ENCODE measurements around the gene NAALADL2. TPM values are rescaled to one million over a fixed set of nuclear protein-coding genes. Genes with fewer than 3 reads are reported as not detected.

NAALADL2 gene
- total and polyA plus RNA-seq, 2 of the 13 experiments (the other 11 are each of a cell fraction or from before 2014, with no cell fraction given), result 0.08 TPM; not detected in 1

DNA sequence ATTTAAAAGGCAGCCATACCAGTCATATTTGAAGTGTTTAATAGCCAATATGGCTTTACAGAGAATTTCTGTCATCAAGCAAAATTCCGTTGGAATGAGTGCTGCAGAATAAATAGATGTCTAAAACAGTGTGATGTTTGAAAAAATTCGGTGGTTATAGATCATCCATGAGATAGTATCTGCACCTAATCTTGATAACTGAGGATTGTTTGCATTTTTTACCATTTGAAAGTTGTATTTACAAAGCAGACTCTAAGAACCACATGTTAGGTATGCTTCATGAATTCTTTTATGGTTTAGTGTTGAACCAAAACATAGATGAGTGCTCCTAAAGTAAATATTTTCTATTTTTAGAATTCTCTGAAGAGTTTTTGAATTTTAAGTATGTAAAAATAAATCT, 476.1 kb downstream of the NAALADL2 start:
- H3K4me1 ChIP-seq (ENCODE audit: insufficient read depth, low read length), result no peaks in the 10 kb centered on the region

More for the DNA sequence above, 476.1 kb downstream of the NAALADL2 start:
- H2AFZ ChIP-seq (ENCODE audit: low read length), result no peak overlapping the region
- H3K9me3 ChIP-seq (ENCODE audit: low read length), result no peaks in the 10 kb centered on the region
- CTCF ChIA-PET (ENCODE audit: low intra/inter-chr PET ratio, low total read pairs), result no interaction called here
- 0% methylated on average over 2 of the region's 2 CpGs for WGBS (ENCODE audit: low lambda C conversion rate)
- no peak overlapping the region for H3K27ac ChIP-seq (ENCODE audit: extremely low read length, insufficient read depth, low read length)
- H3K9ac ChIP-seq (ENCODE audit: insufficient read depth, low read depth, low read length), result no peak overlapping the region
- intact Hi-C loops (cut with micrococcal nuclease; ENCODE audit: unreplicated experiment) (no loop called here), in situ Hi-C loops (cut with HindIII; ENCODE audit: extremely low pct_ligation_motif_present, low pct_unique_long_range_greater_than_20kb) (no loop called here)
- FAIRE-seq (no peak), ATAC-seq (no peak), DNase-seq (ENCODE audit: low spot score) (no peak)
- H3K4me3 ChIP-seq (replicated peaks in 1 of 3; ENCODE audit: insufficient read depth in 1 of 3, low read depth in 2 of 3, low read length in 3 of 3), result no peak overlapping the region
- H3K4me2 ChIP-seq (ENCODE audit: low read depth, low read length), result no peak overlapping the region
- TF ChIP-seq, protein P1, sequence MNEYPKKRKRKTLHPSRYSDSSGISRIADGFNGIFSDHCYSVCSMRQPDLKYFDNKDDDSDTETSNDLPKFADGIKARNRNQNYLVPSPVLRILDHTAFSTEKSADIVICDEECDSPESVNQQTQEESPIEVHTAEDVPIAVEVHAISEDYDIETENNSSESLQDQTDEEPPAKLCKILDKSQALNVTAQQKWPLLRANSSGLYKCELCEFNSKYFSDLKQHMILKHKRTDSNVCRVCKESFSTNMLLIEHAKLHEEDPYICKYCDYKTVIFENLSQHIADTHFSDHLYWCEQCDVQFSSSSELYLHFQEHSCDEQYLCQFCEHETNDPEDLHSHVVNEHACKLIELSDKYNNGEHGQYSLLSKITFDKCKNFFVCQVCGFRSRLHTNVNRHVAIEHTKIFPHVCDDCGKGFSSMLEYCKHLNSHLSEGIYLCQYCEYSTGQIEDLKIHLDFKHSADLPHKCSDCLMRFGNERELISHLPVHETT (CRISPR knock-in tag; conservative IDR thresholded peaks at IDR 0.05), result no peak
- TF ChIP-seq BCL6 (CRISPR knock-in tag; IDR thresholded peaks at IDR 0.05) (no peak), ZNF777 (CRISPR knock-in tag; IDR thresholded peaks at IDR 0.05) (no peak), YEATS4 (CRISPR knock-in tag; IDR thresholded peaks at IDR 0.05; ENCODE audit: borderline replicate concordance) (no peak), MLLT10 (CRISPR knock-in tag; IDR thresholded peaks at IDR 0.05) (no peak), RFXAP (CRISPR knock-in tag; IDR thresholded peaks at IDR 0.05; ENCODE audit: borderline replicate concordance) (no peak), HNRNPL (IDR thresholded peaks at IDR 0.05; ENCODE audit: low read depth, low read length) (no peak), ZMYM2 (CRISPR knock-in tag; IDR thresholded peaks at IDR 0.05) (no peak), DPF2 (CRISPR knock-in tag; IDR thresholded peaks at IDR 0.05; ENCODE audit: borderline replicate concordance, low read depth) (no peak), MIER3 (CRISPR knock-in tag; IDR thresholded peaks at IDR 0.05; ENCODE audit: borderline replicate concordance) (no peak), ZNF10 (CRISPR knock-in tag; IDR thresholded peaks at IDR 0.05; ENCODE audit: borderline replicate concordance, low read depth) (no peak), XBP1 (CRISPR knock-in tag; IDR thresholded peaks at IDR 0.05) (no peak)
- TF ChIP-seq, protein P2, sequence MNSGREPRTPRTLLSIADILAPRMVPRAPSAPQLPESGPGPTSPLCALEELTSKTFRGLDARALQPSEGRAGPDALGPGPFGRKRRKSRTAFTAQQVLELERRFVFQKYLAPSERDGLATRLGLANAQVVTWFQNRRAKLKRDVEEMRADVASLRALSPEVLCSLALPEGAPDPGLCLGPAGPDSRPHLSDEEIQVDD (CRISPR knock-in tag; IDR thresholded peaks at IDR 0.05; ENCODE audit: borderline replicate concordance), result no peak
- TF ChIP-seq, protein P3, sequence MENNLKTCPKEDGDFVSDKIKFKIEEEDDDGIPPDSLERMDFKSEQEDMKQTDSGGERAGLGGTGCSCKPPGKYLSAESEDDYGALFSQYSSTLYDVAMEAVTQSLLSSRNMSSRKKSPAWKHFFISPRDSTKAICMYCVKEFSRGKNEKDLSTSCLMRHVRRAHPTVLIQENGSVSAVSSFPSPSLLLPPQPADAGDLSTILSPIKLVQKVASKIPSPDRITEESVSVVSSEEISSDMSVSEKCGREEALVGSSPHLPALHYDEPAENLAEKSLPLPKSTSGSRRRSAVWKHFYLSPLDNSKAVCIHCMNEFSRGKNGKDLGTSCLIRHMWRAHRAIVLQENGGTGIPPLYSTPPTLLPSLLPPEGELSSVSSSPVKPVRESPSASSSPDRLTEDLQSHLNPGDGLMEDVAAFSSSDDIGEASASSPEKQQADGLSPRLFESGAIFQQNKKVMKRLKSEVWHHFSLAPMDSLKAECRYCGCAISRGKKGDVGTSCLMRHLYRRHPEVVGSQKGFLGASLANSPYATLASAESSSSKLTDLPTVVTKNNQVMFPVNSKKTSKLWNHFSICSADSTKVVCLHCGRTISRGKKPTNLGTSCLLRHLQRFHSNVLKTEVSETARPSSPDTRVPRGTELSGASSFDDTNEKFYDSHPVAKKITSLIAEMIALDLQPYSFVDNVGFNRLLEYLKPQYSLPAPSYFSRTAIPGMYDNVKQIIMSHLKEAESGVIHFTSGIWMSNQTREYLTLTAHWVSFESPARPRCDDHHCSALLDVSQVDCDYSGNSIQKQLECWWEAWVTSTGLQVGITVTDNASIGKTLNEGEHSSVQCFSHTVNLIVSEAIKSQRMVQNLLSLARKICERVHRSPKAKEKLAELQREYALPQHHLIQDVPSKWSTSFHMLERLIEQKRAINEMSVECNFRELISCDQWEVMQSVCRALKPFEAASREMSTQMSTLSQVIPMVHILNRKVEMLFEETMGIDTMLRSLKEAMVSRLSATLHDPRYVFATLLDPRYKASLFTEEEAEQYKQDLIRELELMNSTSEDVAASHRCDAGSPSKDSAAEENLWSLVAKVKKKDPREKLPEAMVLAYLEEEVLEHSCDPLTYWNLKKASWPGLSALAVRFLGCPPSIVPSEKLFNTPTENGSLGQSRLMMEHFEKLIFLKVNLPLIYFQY (CRISPR knock-in tag; IDR thresholded peaks at IDR 0.05; ENCODE audit: borderline replicate concordance), result no peak
- TF ChIP-seq, protein P4, sequence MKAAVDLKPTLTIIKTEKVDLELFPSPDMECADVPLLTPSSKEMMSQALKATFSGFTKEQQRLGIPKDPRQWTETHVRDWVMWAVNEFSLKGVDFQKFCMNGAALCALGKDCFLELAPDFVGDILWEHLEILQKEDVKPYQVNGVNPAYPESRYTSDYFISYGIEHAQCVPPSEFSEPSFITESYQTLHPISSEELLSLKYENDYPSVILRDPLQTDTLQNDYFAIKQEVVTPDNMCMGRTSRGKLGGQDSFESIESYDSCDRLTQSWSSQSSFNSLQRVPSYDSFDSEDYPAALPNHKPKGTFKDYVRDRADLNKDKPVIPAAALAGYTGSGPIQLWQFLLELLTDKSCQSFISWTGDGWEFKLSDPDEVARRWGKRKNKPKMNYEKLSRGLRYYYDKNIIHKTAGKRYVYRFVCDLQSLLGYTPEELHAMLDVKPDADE (CRISPR knock-in tag; IDR thresholded peaks at IDR 0.05), result no peak
- H3K79me2 ChIP-seq (ENCODE audit: insufficient read depth, low read length), result no peaks in the 10 kb centered on the region
- H4K20me1 ChIP-seq (ENCODE audit: insufficient read depth, low read length), result no peaks in the 10 kb centered on the region
- no peaks in the 10 kb centered on the region for H3K36me3 ChIP-seq (replicated peaks in 1 of 2; ENCODE audit: control insufficient read depth in 1 of 2, insufficient read depth in 2 of 2, low read length in 2 of 2)
- POLR2A ChIA-PET, result no interaction called here
- BruUV-seq (replicated peaks), result no TSS peak
- no peaks in the 10 kb centered on the region for H3K27me3 ChIP-seq (ENCODE audit: control insufficient read depth in 1 of 2, insufficient read depth in 2 of 2, low read length in 2 of 2)
